GM21367 (cell line): ENCODE results near the gene SLC9A5.

Experiments
- ATAC-seq: cut with Tn5 transposase; IDR thresholded peaks from one replicate; pipeline ENCODE4 v1.9.1; 2021; ENCODE audit not compliant: unreplicated experiment

The SLC9A5 gene, protein sequence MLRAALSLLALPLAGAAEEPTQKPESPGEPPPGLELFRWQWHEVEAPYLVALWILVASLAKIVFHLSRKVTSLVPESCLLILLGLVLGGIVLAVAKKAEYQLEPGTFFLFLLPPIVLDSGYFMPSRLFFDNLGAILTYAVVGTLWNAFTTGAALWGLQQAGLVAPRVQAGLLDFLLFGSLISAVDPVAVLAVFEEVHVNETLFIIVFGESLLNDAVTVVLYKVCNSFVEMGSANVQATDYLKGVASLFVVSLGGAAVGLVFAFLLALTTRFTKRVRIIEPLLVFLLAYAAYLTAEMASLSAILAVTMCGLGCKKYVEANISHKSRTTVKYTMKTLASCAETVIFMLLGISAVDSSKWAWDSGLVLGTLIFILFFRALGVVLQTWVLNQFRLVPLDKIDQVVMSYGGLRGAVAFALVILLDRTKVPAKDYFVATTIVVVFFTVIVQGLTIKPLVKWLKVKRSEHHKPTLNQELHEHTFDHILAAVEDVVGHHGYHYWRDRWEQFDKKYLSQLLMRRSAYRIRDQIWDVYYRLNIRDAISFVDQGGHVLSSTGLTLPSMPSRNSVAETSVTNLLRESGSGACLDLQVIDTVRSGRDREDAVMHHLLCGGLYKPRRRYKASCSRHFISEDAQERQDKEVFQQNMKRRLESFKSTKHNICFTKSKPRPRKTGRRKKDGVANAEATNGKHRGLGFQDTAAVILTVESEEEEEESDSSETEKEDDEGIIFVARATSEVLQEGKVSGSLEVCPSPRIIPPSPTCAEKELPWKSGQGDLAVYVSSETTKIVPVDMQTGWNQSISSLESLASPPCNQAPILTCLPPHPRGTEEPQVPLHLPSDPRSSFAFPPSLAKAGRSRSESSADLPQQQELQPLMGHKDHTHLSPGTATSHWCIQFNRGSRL

GRCh38 chr16:67248401-67249177 is at the start of gene SLC9A5:
TSS of gene SLC9A5 (plus strand) at chr16:67248979. CDS start at chr16:67249015, 36 bp downstream.
- ATAC-seq, result no peak

DNA sequence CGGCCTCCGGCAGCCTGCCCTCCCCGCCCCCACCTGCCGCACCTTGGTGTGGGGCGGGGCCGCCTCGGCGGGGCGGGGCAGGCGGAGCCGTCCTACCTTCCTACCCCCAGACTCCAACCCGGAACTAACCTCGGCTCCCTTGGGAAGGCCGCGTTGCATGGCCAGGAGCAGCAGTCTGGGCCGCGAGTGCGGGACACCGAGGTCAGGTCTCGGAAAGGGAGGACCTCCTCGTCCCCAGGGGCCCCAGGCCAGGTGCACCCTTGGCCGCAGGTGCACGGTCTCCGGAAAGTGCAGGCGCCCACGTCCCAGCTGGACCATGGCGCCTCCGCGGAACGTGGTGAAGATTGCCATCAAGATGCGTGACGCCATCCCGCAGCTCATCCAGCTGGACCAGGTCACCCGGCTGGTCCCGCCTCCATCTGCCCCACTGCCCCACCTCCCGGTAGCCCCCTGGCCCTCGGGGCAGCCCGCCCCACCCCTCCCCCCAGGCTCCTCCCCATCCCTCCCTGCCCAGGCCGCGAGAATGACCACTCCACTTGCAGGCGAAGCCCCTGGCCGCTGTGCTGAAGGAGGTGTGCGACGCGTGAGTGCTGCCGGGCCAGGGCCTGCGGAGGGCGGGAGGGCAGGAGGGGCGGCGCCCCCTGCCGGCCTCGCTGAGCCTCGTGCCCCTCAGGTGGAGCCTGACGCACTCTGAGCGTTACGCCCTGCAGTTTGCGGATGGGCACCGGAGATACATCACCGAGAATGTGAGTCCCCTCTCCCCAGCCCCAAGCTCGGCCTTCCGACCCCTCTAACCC is 49.6 kb upstream of the SLC9A5 start, which contains the start of gene ELMO3:
Gene ELMO3, plus strand, starts transcription at position 121 of the 797 bp plus-strand sequence. Its CDS starts 196 bp downstream, at position 317.
- ATAC-seq, result no peak

DNA sequence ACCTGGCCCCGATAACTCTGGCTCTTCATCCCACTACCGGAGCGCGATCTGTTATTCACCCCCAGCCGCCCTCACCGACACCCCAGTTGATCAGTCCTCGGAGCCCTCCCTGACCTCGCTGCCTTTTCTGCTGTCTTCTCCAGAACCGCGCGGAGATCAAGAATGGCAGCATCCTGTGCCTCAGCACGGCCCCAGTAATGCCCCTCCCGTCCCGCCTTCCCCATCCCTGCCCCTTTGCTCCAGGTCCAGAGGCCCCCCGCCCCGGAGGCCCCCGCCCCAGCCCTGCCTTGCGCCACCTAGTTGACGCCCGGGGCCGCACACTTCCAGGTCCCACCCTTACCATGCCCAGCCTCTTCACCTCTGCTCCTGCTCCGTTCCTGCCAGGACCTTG is 49.0 kb upstream of the SLC9A5 start:
- no peak for ATAC-seq

DNA sequence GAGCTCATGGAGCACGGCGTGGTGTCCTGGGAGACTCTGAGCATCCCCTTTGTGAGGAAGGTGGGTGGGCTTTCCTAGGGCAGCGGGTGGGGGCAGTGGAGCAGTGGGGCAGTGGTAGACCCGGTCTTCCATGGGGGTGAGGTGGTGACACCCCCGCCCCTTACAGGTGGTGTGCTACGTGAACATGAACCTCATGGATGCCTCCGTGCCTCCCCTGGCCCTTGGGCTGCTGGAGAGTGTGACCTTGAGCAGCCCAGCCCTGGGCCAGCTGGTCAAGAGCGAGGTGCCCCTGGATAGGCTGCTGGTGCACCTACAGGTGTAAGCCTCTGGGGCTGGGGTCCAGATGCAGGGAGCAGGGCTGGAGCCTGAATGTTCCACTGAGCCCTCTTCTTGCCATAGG is 48.3 kb upstream of the SLC9A5 start:
- no peak for ATAC-seq

- no peak for ATAC-seq
Measured at GRCh38 chr16:67201411-67202345, 47.1 kb upstream of the SLC9A5 start.

GRCh38 chr16:67202426-67202825 is 46.4 kb upstream of the SLC9A5 start:
- ATAC-seq, result no peak

DNA sequence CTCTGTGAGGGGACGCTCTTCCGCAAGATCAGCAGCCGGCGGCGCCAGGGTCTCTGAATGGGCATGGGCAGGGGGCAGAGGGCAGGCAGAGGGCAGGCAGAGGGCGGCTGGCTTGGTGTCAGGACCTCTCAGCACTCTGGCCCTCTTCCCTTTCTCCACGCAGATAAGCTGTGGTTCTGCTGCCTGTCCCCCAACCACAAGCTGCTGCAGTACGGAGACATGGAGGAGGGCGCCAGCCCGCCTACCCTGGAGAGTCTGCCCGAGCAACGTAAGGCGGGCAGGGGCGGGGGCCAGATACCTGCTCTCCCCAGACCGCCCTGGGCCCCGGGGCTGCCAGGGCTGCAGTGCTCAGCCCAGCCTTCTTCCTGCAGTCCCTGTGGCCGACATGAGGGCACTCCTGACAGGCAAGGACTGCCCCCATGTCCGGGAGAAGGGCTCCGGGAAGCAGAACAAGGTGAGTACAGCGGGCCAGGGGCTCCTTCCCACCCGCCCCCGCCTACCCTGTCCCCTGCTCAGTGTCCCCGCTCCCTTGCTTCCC is 45.8 kb upstream of the SLC9A5 start:
- no peak for ATAC-seq

- no peak for ATAC-seq
Measured at GRCh38 chr16:67204076-67204475, 44.7 kb upstream of the SLC9A5 start.

DNA sequence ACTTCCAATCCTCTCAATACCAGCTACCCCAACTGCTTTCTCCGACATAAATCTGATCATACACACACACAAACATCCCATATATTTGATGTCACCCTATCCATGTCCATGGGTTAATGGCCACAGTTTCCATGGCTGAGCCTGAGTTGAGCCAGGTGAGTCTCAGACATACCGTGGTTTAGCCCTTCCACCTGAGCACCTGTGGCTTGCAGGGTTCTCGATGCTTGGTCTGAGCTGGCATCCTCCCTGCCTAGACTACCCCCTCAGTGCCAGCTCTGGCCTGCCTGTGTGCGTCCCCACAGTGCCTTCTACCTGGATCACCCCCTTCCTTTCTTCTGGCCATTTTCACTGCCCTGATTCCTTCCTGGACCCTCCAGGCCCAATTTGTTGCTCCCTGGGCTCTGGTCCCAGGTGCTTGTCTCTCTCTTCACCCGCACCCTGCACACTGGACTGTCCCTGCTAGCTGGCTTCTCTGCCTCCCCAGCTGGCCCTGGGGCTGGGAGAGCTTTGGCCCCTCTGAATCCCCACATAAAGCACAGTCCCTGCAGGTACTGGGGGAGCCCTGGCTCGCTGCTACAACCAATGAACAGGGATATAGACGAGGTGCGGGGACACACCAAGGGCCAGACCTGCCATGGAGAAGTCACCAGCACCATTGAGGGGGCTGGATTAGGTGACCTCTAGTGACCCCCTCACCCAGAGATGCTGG is 42.5 kb upstream of the SLC9A5 start:
- ATAC-seq, result no peak

GRCh38 chr16:67206838-67207248 is 41.9 kb upstream of the SLC9A5 start:
- no peak for ATAC-seq

GRCh38 chr16:67207249-67208091 is 41.3 kb upstream of the SLC9A5 start:
- ATAC-seq, result no peak

DNA sequence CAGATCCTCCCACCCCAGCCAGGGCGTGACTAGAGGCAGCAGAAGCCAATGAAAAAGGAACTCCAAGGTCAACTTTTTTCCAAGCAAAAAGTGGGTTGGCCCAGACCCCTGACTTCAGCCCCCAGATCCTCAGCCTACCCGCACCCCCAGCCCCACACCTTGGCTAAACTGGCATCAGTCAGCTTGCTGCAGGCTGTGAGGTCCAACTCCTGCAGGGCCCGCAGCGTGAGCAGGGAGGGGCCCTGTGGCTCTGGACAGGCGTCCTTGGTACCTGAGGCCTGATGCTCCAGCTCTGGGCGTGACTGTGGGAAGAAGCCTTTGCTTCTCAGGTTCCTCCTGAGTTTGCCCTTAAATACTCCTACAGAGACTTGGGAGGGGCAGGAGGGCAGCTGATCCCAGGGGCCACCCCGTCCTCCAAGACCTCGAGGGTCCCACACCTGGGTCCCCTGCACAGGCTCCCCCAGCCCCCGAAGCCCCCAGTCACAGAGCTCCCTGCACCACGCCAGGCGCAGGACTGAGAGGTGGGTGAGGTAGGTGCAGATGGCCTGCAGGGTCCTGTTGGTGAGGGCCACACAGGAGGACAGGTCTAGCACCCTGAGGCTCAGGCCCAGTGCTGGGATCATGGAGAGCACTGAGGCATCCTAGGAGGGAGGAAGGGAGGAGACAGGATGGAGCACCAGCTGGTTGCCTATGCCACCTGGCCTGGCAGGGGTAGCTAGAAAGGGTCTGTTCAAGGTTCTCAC is 40.5 kb upstream of the SLC9A5 start:
- ATAC-seq, result no peak

DNA sequence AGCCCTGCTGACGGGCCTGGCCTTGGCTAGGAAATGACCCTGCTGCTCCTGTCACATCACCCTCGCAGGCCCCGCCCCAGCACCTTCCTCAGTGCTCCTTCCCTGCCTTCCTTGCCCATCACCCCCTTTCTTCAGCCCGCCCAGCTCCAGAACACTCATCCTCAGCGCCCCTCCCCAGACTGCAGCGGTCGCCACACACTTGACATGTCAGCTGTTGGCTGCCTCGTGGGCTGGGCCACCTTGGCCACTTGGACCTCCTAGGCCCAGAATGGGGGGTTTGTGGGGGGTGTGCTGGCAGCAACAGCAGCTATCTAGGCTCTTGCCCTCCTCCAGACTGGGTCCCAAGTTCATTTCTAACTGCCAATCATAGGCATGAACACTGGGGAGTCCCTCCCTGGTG is 39.2 kb upstream of the SLC9A5 start:
- no peak for ATAC-seq

GRCh38 chr16:67210069-67210937 is 38.5 kb upstream of the SLC9A5 start:
- ATAC-seq, result no peak

DNA sequence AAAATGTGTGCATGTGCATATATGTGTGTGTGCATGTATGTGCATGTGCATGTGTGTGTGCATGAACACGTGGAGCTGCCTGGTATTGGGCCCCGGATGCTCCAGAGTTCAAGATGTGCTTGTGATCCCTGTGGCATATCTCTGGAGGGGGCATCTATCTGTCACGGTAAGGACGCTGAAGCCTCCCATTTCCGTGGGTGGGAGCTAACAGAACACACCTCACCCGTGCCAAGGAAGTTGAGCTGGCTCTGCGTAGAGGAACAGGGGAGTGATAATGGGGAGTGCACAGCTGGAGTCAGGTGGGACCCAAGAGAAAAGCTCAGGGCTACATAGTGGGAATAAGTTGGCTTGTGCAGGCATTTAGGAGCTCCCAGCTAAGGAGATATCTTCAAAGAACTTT is 37.1 kb upstream of the SLC9A5 start:
- ATAC-seq, result no peak

DNA sequence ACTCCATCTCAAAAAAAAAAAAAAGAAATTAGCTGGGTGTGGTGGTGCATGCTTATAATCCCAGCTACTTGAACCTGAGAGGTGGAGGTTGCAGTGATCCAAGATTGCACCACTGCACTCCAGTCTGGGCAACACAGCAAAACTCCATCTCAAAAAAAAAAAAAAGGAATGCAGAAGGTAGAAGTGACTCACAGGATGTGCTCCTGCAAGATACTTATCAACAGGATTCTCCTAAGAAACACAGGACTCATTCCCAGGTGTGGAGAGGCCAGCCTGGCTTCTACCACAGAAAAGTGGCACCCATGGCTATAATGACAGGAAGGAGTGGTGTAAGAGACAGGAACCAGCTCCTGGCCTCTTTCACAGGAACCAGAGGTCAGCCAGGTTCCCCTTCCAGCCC is 36.0 kb upstream of the SLC9A5 start:
- no peak for ATAC-seq
